Neural progenitor cell (in vitro differentiated cells): ENCODE measurements around the gene NDUFA11. TPM values are rescaled to one million over a fixed set of nuclear protein-coding genes. Genes with fewer than 3 reads are reported as not detected.

ENCODE experiments used
- DNase-seq: peaks from one replicate; pipeline ENCODE4 v3.0.0-alpha.2; 2016; ENCODE audit warnings: low spot score
- H2AFZ ChIP-seq: fragments of 200-600 bp; sonication (generic); replicated peaks from 2 replicates; pipeline ENCODE4 v1.6.1; 2016; ENCODE audit warnings: antibody characterized with exemption
- H3F3A ChIP-seq: fragments of 200-600 bp; sonication (generic); 2 replicates; pipeline ENCODE4 v1.6.1; 2016; ENCODE audit warnings: antibody characterized with exemption, low read depth
- H3K27ac ChIP-seq: fragments of 200-600 bp; sonication (generic); 2 replicates; pipeline ENCODE4 v1.5.1; 2016; ENCODE audit warnings: mild to moderate bottlenecking
- H3K27me3 ChIP-seq: fragments of 200-600 bp; sonication (generic); 2 replicates; pipeline ENCODE4 v1.6.1; 2016; ENCODE audit warnings: mild to moderate bottlenecking, moderate library complexity
- H3K36me3 ChIP-seq: fragments of 200-600 bp; sonication (generic); 2 replicates; pipeline ENCODE4 v1.5.1; 2016
- H3K4me1 ChIP-seq: fragments of 200-600 bp; sonication (generic); 2 replicates; pipeline ENCODE4 v1.6.1; 2016; ENCODE audit warnings: mixed run types
- H3K4me2 ChIP-seq: fragments of 200-600 bp; sonication (generic); 2 replicates; pipeline ENCODE4 v1.6.1; 2016
- H3K4me3 ChIP-seq: fragments of 200-600 bp; sonication (generic); 2 replicates; pipeline ENCODE4 v1.5.1; 2016
- H3K79me2 ChIP-seq: fragments of 200-600 bp; sonication (generic); 2 replicates; pipeline ENCODE4 v1.6.1; 2016; ENCODE audit warnings: low read depth
- H3K9ac ChIP-seq: fragments of 200-600 bp; sonication (generic); 2 replicates; pipeline ENCODE4 v1.6.1; 2016
- H3K9me3 ChIP-seq: fragments of 200-600 bp; sonication (generic); 2 replicates; pipeline ENCODE4 v1.5.1; 2016; ENCODE audit warnings: low read depth
- H4K20me1 ChIP-seq: fragments of 200-600 bp; sonication (generic); 2 replicates; pipeline ENCODE4 v1.6.1; 2016; ENCODE audit warnings: low read depth
- H3K27ac Mint-ChIP-seq: 3 replicates; pipeline ENCODE4 v1.8.0; 2021; ENCODE audit warnings: mixed read lengths
- H3K27me3 Mint-ChIP-seq: 2 replicates; pipeline ENCODE4 v1.8.0; 2022; ENCODE audit warnings: low read depth, mild to moderate bottlenecking, inconsistent platforms, moderate library complexity, mixed read lengths; ENCODE audit not compliant: insufficient read depth
- H3K36me3 Mint-ChIP-seq: 3 replicates; pipeline ENCODE4 v1.8.0; 2021; ENCODE audit warnings: mixed read lengths
- H3K4me1 Mint-ChIP-seq: 3 replicates; pipeline ENCODE4 v1.8.0; 2021; ENCODE audit warnings: mixed read lengths
- H3K4me3 Mint-ChIP-seq: 3 replicates; pipeline ENCODE4 v1.8.0; 2021; ENCODE audit warnings: mild to moderate bottlenecking, moderate library complexity, mixed read lengths
- H3K9me3 Mint-ChIP-seq: 3 replicates; pipeline ENCODE4 v1.8.0; 2020; ENCODE audit warnings: mixed read lengths
- CTCF ChIP-seq: fragments of 200-600 bp; sonication (generic); IDR thresholded peaks from 2 replicates; pipeline ENCODE4 v1.5.1; 2017; ENCODE audit warnings: antibody characterized with exemption, mild to moderate bottlenecking
- EZH2 ChIP-seq: fragments of 200-600 bp; sonication (generic); IDR thresholded peaks from 2 replicates; pipeline ENCODE4 v1.6.1; 2017; ENCODE audit warnings: antibody characterized with exemption, mild to moderate bottlenecking, moderate library complexity
- EZH2phosphoT487 ChIP-seq: fragments of 200-600 bp; sonication (generic); IDR thresholded peaks from 2 replicates; pipeline ENCODE4 v1.6.1; 2017; ENCODE audit warnings: antibody characterized with exemption
- total RNA-seq: library from RNA; depleted of rRNA; stranded (reverse); fragments of >200 nt; gene quantifications from 2 replicates; pipeline ENCODE4 v1.2.3, GENCODE V29; 2015; ENCODE audit warnings: low replicate concordance

Gene NDUFA11
- total RNA-seq, 1 donor from 2014 or later = 102 TPM

- Histone ChIP-seq H3K4me1 (no peaks in the 10 kb centered on the region), H3K4me2 (no peak overlapping the region), H3K27ac (no peak overlapping the region), H2AFZ (no peak overlapping the region), H3K4me3 (no peak overlapping the region), H4K20me1 (peaks cover 41% of the 10 kb centered on the region), H3F3A (no peaks in the 10 kb centered on the region), H3K79me2 (peaks cover 8% of the 10 kb centered on the region), H3K9me3 (no peaks in the 10 kb centered on the region), H3K27me3 (no peaks in the 10 kb centered on the region), H3K36me3 (no peaks in the 10 kb centered on the region), H3K9ac (no peak overlapping the region)
- Mint-ChIP-seq H3K4me1 (peaks cover 22% of the 10 kb centered on the region), H3K36me3 (peaks cover 18% of the 10 kb centered on the region), H3K9me3 (no peaks in the 10 kb centered on the region), H3K27ac (no peak overlapping the region), H3K4me3 (no peak overlapping the region), H3K27me3 (peaks cover 7% of the 10 kb centered on the region)
- no peak for DNase-seq
- no peak for TF ChIP-seq CTCF
Measured at GRCh38 chr19:5929625-5930024, 26.0 kb upstream of the NDUFA11 start.

GRCh38 chr19:5929179-5929578 is 25.6 kb upstream of the NDUFA11 start:
- Histone ChIP-seq H3K27ac (no peak overlapping the region), H3K36me3 (no peaks in the 10 kb centered on the region), H2AFZ (no peak overlapping the region), H3K4me3 (no peak overlapping the region), H3K4me2 (no peak overlapping the region), H4K20me1 (peaks cover 36% of the 10 kb centered on the region), H3K79me2 (peaks cover 4% of the 10 kb centered on the region), H3K9me3 (no peaks in the 10 kb centered on the region), H3F3A (no peaks in the 10 kb centered on the region), H3K4me1 (no peaks in the 10 kb centered on the region), H3K27me3 (no peaks in the 10 kb centered on the region), H3K9ac (no peak overlapping the region)
- H3K27ac Mint-ChIP-seq = no peak overlapping the region
- no peak overlapping the region for H3K4me3 Mint-ChIP-seq
- no peak for DNase-seq
- H3K27me3 Mint-ChIP-seq = peaks cover 7% of the 10 kb centered on the region
- H3K4me1 Mint-ChIP-seq = peaks cover 21% of the 10 kb centered on the region
- peaks cover 19% of the 10 kb centered on the region for H3K36me3 Mint-ChIP-seq
- H3K9me3 Mint-ChIP-seq = no peaks in the 10 kb centered on the region
- TF ChIP-seq EZH2phosphoT487 = no peak
- TF ChIP-seq EZH2 = no peak
- no peak for TF ChIP-seq CTCF

GRCh38 chr19:5927441-5927821 is 23.8 kb upstream of the NDUFA11 start:
- Histone ChIP-seq H3K9me3 (no peaks in the 10 kb centered on the region), H3K36me3 (no peaks in the 10 kb centered on the region), H3K27ac (no peak overlapping the region), H3F3A (no peaks in the 10 kb centered on the region), H4K20me1 (peaks cover 20% of the 10 kb centered on the region), H3K27me3 (no peaks in the 10 kb centered on the region), H3K4me2 (no peak overlapping the region), H2AFZ (no peak overlapping the region), H3K79me2 (no peaks in the 10 kb centered on the region), H3K4me1 (no peaks in the 10 kb centered on the region), H3K4me3 (no peak overlapping the region), H3K9ac (no peak overlapping the region)
- peaks cover 15% of the 10 kb centered on the region for H3K4me1 Mint-ChIP-seq
- H3K9me3 Mint-ChIP-seq = no peaks in the 10 kb centered on the region
- TF ChIP-seq EZH2 (no peak), EZH2phosphoT487 (no peak), CTCF (no peak)
- H3K27ac Mint-ChIP-seq = no peak overlapping the region
- peaks cover 24% of the 10 kb centered on the region for H3K36me3 Mint-ChIP-seq
- H3K4me3 Mint-ChIP-seq = no peak overlapping the region
- no peak for DNase-seq
- H3K27me3 Mint-ChIP-seq = peaks cover 7% of the 10 kb centered on the region
